Smooth muscle cell (in vitro differentiated cells): ENCODE data around the gene ISG20L2. TPM values are rescaled to one million over a fixed set of nuclear protein-coding genes. Genes with fewer than 3 reads are reported as not detected.

ENCODE experiments used
- DNase-seq: peaks from one replicate; lab custom pipeline; 2025; ENCODE audit not compliant: unreplicated experiment; lab: John Stamatoyannopoulos, UW
- H2AFZ ChIP-seq: fragments of 200-600 bp; sonication (generic); 2 replicates; pipeline ENCODE4 v1.6.0; 2016; ENCODE audit warnings: antibody characterized with exemption, low read depth, mild to moderate bottlenecking
- H3F3A ChIP-seq: fragments of 200-600 bp; sonication (generic); 2 replicates; pipeline ENCODE4 v1.6.0; 2017; ENCODE audit warnings: antibody characterized with exemption, low read depth
- H3K27ac ChIP-seq: fragments of 200-600 bp; sonication (generic); 2 replicates; pipeline ENCODE4 v1.5.1; 2016; ENCODE audit warnings: low read depth, mild to moderate bottlenecking
- H3K27me3 ChIP-seq: fragments of 200-600 bp; sonication (generic); 2 replicates; pipeline ENCODE4 v1.6.1; 2016; ENCODE audit warnings: low read depth, mild to moderate bottlenecking
- H3K36me3 ChIP-seq: fragments of 200-600 bp; sonication (generic); 2 replicates; pipeline ENCODE4 v1.5.1; 2016; ENCODE audit warnings: low read depth
- H3K4me1 ChIP-seq: fragments of 200-600 bp; sonication (generic); 2 replicates; pipeline ENCODE4 v1.5.1; 2016; ENCODE audit warnings: low read depth
- H3K4me2 ChIP-seq: fragments of 200-600 bp; sonication (generic); 2 replicates; pipeline ENCODE4 v1.6.0; 2016; ENCODE audit warnings: mild to moderate bottlenecking
- H3K4me3 ChIP-seq: fragments of 200-600 bp; sonication (generic); 2 replicates; pipeline ENCODE4 v1.5.1; 2016; ENCODE audit warnings: mild to moderate bottlenecking
- H3K79me2 ChIP-seq: fragments of 200-600 bp; sonication (generic); 2 replicates; pipeline ENCODE4 v1.6.0; 2016; ENCODE audit warnings: low read depth, mild to moderate bottlenecking
- H3K9ac ChIP-seq: fragments of 200-600 bp; sonication (generic); 2 replicates; pipeline ENCODE4 v1.6.0; 2016; ENCODE audit warnings: low read depth
- H3K9me3 ChIP-seq: fragments of 200-600 bp; sonication (generic); replicated peaks from 2 replicates; pipeline ENCODE4 v1.5.1; 2016; ENCODE audit warnings: low read depth
- H4K20me1 ChIP-seq: fragments of 200-600 bp; sonication (generic); 2 replicates; pipeline ENCODE4 v1.6.0; 2016; ENCODE audit warnings: low read depth
- WGBS: methylation state at CpG from one replicate; pipeline ENCODE4 v1.1.7; 2016; ENCODE audit warnings: low lambda C conversion rate; 5-methylcytosine and 5-hydroxymethylcytosine counted together
- polyA plus RNA-seq: library from polyadenylated mRNA; unstranded; fragments of >200 nt; fragmentation: Nextera tagmentation; extraction: Ambion mirVana; gene quantifications from 2 replicates; pipeline ENCODE4 v1.2.1, GENCODE V29; 2016
- total RNA-seq: library from RNA; depleted of rRNA; stranded (reverse); fragments of >200 nt; gene quantifications from 2 replicates; pipeline ENCODE4 v1.2.3, GENCODE V29; 2014
- TF ChIP-seq, protein P1 (sequence below): fragments of 200-600 bp; sonication (generic); IDR thresholded peaks from 2 replicates; pipeline ENCODE4 v1.5.1; 2017; ENCODE audit warnings: borderline replicate concordance, mild to moderate bottlenecking, antibody characterized with exemption; ENCODE audit not compliant: insufficient read depth, poor library complexity, severe bottlenecking

The ISG20L2 gene
- total and polyA plus RNA-seq, 2 experiments from 2014 or later, result 13.8 to 17.4 TPM

GRCh38 chr1:156742801-156743200, 14.2 kb upstream of the ISG20L2 start:
- no peaks in the 10 kb centered on the region for H3K36me3 ChIP-seq
- peak overlapping the region; percentile 21 for H3K27ac ChIP-seq
- H3K4me2 ChIP-seq, result no peak overlapping the region
- H3K4me1 ChIP-seq, result peaks cover 29% of the 10 kb centered on the region
- H2AFZ ChIP-seq, result no peak overlapping the region
- 96% methylated on average over 4 of the region's 4 CpGs for WGBS
- no peaks in the 10 kb centered on the region for H4K20me1 ChIP-seq
- H3K27me3 ChIP-seq, result no peaks in the 10 kb centered on the region
- peaks cover 48% of the 10 kb centered on the region for H3K79me2 ChIP-seq
- H3F3A ChIP-seq, result peaks cover 15% of the 10 kb centered on the region
- DNase-seq, result no peak
- TF ChIP-seq, protein P1, sequence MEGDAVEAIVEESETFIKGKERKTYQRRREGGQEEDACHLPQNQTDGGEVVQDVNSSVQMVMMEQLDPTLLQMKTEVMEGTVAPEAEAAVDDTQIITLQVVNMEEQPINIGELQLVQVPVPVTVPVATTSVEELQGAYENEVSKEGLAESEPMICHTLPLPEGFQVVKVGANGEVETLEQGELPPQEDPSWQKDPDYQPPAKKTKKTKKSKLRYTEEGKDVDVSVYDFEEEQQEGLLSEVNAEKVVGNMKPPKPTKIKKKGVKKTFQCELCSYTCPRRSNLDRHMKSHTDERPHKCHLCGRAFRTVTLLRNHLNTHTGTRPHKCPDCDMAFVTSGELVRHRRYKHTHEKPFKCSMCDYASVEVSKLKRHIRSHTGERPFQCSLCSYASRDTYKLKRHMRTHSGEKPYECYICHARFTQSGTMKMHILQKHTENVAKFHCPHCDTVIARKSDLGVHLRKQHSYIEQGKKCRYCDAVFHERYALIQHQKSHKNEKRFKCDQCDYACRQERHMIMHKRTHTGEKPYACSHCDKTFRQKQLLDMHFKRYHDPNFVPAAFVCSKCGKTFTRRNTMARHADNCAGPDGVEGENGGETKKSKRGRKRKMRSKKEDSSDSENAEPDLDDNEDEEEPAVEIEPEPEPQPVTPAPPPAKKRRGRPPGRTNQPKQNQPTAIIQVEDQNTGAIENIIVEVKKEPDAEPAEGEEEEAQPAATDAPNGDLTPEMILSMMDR, result no peak
- no peak overlapping the region for H3K4me3 ChIP-seq
- no peak overlapping the region for H3K9ac ChIP-seq
- H3K9me3 ChIP-seq, result no peaks in the 10 kb centered on the region

DNA sequence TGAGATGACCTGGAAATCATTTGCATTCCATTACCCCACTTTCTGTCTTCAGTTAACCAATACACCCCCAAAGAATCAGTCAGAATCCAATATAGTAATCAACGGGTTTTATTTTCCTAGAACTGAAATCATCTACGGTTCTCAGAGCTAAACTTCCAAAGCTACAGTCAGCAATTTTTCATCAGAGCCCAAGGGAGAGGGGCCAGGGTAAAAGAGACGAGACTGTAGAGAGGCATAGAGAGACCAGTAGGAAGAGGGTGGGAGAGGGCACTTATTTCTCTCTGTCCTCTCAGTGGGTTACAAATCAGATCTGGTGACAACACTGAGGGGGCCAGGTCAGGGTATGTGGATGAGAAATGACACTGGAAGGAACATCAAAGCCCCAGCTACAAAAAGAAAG, 13.5 kb upstream of the ISG20L2 start:
- H3K79me2 ChIP-seq, result peaks cover 42% of the 10 kb centered on the region
- H3K4me1 ChIP-seq, result peaks cover 23% of the 10 kb centered on the region
- peak overlapping the region; percentile 80 for H3K27ac ChIP-seq
- H3K9ac ChIP-seq, result no peak overlapping the region
- TF ChIP-seq, protein P1, result no peak
- no peaks in the 10 kb centered on the region for H4K20me1 ChIP-seq
- no peaks in the 10 kb centered on the region for H3K27me3 ChIP-seq
- 93% methylated on average over 3 of the region's 3 CpGs for WGBS
- H3K36me3 ChIP-seq, result no peaks in the 10 kb centered on the region
- peaks cover 15% of the 10 kb centered on the region for H3F3A ChIP-seq
- no peak overlapping the region for H3K4me3 ChIP-seq
- H3K9me3 ChIP-seq, result no peaks in the 10 kb centered on the region
- no peak overlapping the region for H3K4me2 ChIP-seq
- no peak for DNase-seq
- H2AFZ ChIP-seq, result no peak overlapping the region

GRCh38 chr1:156741481-156741983, 13.0 kb upstream of the ISG20L2 start:
- Histone ChIP-seq H3K9ac (peak overlapping the region; percentile 5), H3K27ac (peak overlapping the region; percentile 80), H3F3A (peaks cover 15% of the 10 kb centered on the region), H3K4me1 (peaks cover 23% of the 10 kb centered on the region), H3K4me2 (peak overlapping the region; percentile 81), H3K9me3 (no peaks in the 10 kb centered on the region), H3K36me3 (no peaks in the 10 kb centered on the region), H3K27me3 (no peaks in the 10 kb centered on the region), H3K4me3 (peak overlapping the region; percentile 35), H4K20me1 (no peaks in the 10 kb centered on the region), H3K79me2 (peaks cover 42% of the 10 kb centered on the region), H2AFZ (peak overlapping the region; percentile 73)
- TF ChIP-seq, protein P1, result no peak
- WGBS, result 62% methylated on average over 8 of the region's 8 CpGs
- no peak for DNase-seq
